Mesodermal cell (in vitro differentiated cells): ENCODE measurements around the gene TIAM2.

Experiments used
- H3K27ac ChIP-seq: 2 replicates; pipeline ENCODE4 v1.7.0; 2013; ENCODE audit warnings: mild to moderate bottlenecking, low read depth, low read length, moderate library complexity; ENCODE audit not compliant: severe bottlenecking
- H3K36me3 ChIP-seq: 2 replicates; pipeline ENCODE4 v1.7.1; 2013; ENCODE audit warnings: mild to moderate bottlenecking, low read length, moderate library complexity; ENCODE audit not compliant: control insufficient read depth, insufficient read depth
- H3K4me1 ChIP-seq: one replicate; pipeline ENCODE4 v1.7.1; 2013; ENCODE audit warnings: mild to moderate bottlenecking, low read length; ENCODE audit not compliant: insufficient read depth, control insufficient read depth, poor library complexity, severe bottlenecking
- H3K4me3 ChIP-seq: 2 replicates; pipeline ENCODE4 v1.7.0; 2013; ENCODE audit warnings: low read length, control low read depth, mild to moderate bottlenecking; ENCODE audit not compliant: insufficient read depth, poor library complexity, severe bottlenecking; ENCODE audit errors: extremely low read depth
- H3K9me3 ChIP-seq: 2 replicates; pipeline ENCODE4 v1.7.1; 2013; ENCODE audit warnings: mild to moderate bottlenecking, low read length, moderate library complexity; ENCODE audit not compliant: control insufficient read depth
- WGBS, 2 experiments: methylation state at CpG; one replicate each; pipeline ENCODE4 v1.1.5; 2013; ENCODE audit warnings: missing lambda C conversion rate in 2 of 2; ENCODE audit not compliant: insufficient coverage in 2 of 2; 5-methylcytosine and 5-hydroxymethylcytosine counted together

The TIAM2 gene

DNA sequence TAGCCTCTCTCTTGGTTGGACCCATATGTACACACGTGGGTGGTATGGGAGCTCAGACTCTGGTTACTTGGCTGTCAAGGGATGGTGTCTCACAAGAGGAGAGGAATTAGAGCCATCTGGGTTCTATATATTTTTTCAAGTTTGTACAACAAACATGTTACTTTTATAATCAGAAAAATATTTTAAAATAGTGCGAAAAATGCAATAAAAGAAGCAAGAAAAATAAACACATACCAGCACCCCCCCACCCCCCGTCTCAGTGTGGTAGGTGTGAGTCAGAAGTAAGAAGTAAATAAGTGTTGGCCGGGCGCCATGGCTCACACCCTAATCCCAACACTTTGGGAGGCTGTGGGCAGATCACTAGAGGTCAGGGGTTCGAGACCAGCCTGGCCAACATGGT lies 2.1 kb upstream of the TIAM2 start:
- 70 to 100% methylated on average over 1 of the region's 6 CpGs for WGBS, 2 experiments
- no peaks in the 10 kb centered on the region for H3K9me3 ChIP-seq
- H3K36me3 ChIP-seq: no peaks in the 10 kb centered on the region
- no peak overlapping the region for H3K4me3 ChIP-seq
- peaks cover 3% of the 10 kb centered on the region for H3K4me1 ChIP-seq
- no peak overlapping the region for H3K27ac ChIP-seq

DNA sequence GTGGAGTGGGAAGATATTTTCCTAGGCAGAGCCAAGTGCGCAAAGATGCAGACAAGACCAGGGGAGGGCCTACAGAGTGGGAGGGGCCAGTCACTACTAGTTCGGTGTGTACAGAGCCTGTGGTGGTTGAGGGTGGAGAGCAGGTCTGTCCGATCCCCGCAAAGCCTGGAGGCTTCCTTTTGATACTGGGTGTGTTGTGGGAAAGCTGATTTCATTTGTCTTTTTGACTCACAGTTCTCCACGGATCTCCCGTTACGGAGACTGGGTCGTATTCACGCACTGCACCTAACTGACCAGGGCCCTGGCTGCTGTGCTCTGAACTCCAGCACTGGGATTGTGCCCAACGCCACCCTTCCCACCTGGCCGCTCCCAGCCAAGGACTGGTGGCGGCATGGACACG lies 1.4 kb upstream of the TIAM2 start:
- Histone ChIP-seq H3K4me3 (no peak overlapping the region), H3K4me1 (peaks cover 3% of the 10 kb centered on the region), H3K27ac (no peak overlapping the region), H3K36me3 (no peaks in the 10 kb centered on the region), H3K9me3 (no peaks in the 10 kb centered on the region)
- 93 to 96% methylated on average over 12 to 13 of the region's 13 CpGs for WGBS, 2 experiments

DNA sequence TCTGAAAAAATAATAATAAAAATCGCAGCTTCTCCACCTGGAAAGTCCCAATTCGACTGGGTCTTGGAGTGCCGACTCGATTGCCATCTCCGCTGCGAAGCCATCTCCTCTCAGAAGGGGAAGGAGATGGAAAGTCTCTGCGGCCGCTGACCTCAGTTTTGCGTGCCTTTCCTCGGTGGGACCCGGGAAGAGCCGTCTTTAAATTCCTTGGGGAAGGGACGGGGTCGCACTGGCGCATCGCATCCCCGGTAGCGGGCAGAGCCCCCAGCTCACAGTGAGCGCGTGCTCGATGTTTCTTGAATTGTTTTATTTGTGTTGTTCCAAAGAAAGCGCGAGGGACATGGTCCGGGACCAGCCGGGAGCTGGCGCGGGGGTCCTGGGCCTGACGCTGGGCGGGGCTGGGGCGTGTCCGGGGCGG lies 270 bp upstream of the TIAM2 start:
- Histone ChIP-seq H3K4me1 (peaks cover 3% of the 10 kb centered on the region), H3K4me3 (peak overlapping the region; percentile 71), H3K36me3 (no peaks in the 10 kb centered on the region), H3K27ac (no peak overlapping the region), H3K9me3 (no peaks in the 10 kb centered on the region)
- WGBS, 2 experiments: 16 to 18% methylated on average over 22 to 25 of the region's 32 CpGs

DNA sequence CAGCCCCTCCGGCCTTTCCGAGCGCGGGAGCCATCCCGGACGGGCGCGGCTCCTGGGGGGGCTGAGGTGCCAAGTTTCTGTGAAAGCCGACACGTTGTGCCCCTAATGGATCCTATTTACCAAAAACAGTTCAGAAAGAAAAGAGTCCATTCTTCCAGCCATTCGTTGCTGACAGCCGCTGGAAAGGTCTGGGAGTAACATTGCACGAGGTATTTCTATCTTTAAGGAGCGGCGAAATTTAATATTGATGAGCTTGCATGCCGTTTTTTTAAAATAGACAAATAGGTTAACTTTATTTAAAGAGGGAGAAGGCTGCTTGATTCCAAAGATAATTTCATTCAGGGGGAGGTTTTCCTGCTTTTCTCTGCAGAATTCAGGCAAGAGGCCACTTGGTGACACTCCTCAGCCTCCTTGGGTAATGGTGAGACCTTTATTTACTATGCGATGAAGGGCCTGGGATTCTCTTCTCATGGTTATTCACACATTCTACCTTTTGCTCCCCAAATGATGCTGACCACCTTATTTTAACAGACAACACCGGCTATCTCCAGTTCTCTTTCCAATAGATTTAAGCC lies 988 bp downstream of the TIAM2 start:
- no peaks in the 10 kb centered on the region for H3K9me3 ChIP-seq
- 8 to 9% methylated on average over 13 to 17 of the region's 18 CpGs for WGBS, 2 experiments
- peak overlapping the region; percentile 71 for H3K4me3 ChIP-seq
- no peaks in the 10 kb centered on the region for H3K36me3 ChIP-seq
- H3K27ac ChIP-seq: no peak overlapping the region
- peaks cover 3% of the 10 kb centered on the region for H3K4me1 ChIP-seq

DNA sequence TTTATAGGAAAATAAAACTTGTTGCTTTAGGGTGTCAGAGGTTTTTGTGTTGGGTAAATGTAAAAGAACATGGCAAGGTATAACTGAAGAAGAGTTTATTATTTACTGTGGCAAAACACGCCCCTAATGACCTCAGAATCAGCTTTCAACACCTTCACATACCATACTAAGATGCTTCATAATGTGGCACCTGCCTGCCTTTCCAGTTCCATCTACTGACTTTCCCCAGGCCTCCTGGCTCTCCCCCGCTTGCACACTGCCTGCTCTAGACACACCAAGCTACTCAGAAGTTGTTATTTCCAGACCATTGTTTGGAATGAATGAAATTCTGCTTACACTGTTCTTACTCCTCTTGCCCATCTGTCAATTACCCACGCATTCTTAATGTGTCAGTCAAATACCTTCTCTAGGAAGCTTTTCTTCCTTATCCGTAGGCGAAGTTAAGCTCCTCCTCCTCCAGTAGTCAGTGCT lies 1.8 kb downstream of the TIAM2 start:
- no peak overlapping the region for H3K27ac ChIP-seq
- 69 to 72% methylated on average over 3 to 4 of the region's 5 CpGs for WGBS, 2 experiments

DNA sequence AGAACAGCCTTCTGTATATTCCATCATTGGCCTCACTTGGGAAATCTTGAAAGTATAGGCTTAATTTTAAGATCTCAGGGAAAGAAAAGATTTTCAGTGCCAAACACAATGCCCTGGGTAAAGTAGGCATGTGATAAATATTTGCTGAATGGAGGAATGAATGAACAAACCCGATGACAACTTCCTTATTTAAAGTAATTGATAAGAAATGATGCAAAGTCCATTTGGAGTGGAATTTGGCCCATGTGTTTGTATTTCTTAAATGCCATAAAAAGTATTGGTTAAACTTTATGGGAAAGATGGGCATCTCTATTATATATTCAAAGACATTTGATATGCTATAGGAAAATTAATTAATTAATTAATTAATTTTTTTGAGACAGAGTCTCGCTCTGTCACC lies 3.7 kb downstream of the TIAM2 start:
- no CpG with 5 or more reads among the region's 2 CpGs for WGBS, 2 experiments
- no peaks in the 10 kb centered on the region for H3K9me3 ChIP-seq
- no peak overlapping the region for H3K4me3 ChIP-seq
- no peak overlapping the region for H3K27ac ChIP-seq
- peaks cover 3% of the 10 kb centered on the region for H3K4me1 ChIP-seq
- no peaks in the 10 kb centered on the region for H3K36me3 ChIP-seq

More for the DNA sequence above, 1.8 kb downstream of the TIAM2 start:
- no peak overlapping the region for H3K4me3 ChIP-seq
- no peaks in the 10 kb centered on the region for H3K36me3 ChIP-seq
- H3K4me1 ChIP-seq: peaks cover 3% of the 10 kb centered on the region
- H3K9me3 ChIP-seq: no peaks in the 10 kb centered on the region

DNA sequence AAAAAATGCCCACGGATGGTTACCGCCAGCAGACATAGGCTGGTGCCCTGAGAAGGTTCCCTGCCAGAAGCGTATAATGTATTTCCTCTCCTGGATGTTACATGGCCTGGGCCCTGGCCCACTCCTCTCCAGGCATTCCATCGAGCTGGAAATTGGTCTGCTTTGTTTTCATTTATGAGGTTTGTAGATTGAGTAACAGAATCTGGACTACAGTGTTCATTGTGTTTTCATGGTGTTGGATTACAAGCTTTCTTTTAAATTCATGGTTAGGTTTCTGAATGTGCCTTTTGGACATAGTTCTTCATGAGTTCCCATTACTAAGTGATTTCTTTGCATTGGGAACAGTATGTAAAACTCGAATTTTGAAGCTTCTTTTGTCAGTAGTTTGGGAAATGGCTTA lies 6.4 kb downstream of the TIAM2 start:
- H3K9me3 ChIP-seq: no peaks in the 10 kb centered on the region
- H3K36me3 ChIP-seq: no peaks in the 10 kb centered on the region
- H3K27ac ChIP-seq: no peak overlapping the region
- H3K4me1 ChIP-seq: peaks cover 3% of the 10 kb centered on the region
- 87 to 100% methylated on average over 4 of the region's 5 CpGs for WGBS, 2 experiments
- no peak overlapping the region for H3K4me3 ChIP-seq

DNA sequence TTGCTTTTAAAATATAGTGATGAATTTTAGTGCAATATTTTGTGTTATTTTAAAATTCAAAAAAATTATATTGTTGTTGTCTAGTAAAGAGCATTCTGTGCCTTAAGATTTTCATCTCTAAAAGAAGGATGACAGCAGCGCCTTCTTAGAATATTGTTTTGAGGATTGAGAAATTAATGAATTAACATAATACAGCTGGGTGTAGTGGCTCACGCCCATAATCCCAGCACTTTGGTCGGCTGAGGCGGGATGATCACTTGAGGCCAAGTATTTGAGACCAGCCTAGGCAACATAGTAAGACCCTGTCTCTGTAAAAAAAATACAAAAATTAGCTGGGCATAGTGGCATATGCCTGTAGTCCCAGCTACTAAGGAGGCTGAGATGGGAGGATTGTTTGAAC lies 6.8 kb downstream of the TIAM2 start:
- Histone ChIP-seq H3K36me3 (no peaks in the 10 kb centered on the region), H3K9me3 (no peaks in the 10 kb centered on the region), H3K4me1 (peaks cover 3% of the 10 kb centered on the region), H3K4me3 (no peak overlapping the region), H3K27ac (no peak overlapping the region)
- WGBS, 2 experiments: 75 to 83% methylated on average over 3 of the region's 4 CpGs

DNA sequence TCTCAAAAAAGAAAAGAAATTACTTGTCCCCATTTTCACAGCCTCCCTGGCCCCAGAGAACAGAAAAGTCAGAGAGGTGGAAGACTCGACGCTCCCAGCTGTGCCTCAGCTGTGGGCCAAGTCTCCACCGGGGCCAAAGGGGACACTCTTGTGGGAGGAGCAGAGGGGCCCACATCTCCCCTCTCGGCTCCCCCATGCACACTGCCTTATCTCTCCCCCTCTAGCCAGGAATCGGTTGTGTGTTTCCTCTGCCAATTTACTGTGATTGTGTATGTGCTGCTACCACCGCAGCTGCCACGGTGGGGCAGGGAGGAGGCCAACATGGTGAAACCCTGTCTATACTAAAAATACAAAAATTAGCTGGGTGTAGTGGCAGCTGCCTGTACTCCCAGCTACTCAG lies 8.4 kb downstream of the TIAM2 start:
- H3K4me1 ChIP-seq: no peaks in the 10 kb centered on the region
- no peaks in the 10 kb centered on the region for H3K36me3 ChIP-seq
- H3K9me3 ChIP-seq: no peaks in the 10 kb centered on the region
- no peak overlapping the region for H3K27ac ChIP-seq
- WGBS, 2 experiments: 74% methylated on average over 3 of the region's 7 CpGs; no CpG with 5 or more reads in 1 of the 2 experiments
- H3K4me3 ChIP-seq: no peak overlapping the region

DNA sequence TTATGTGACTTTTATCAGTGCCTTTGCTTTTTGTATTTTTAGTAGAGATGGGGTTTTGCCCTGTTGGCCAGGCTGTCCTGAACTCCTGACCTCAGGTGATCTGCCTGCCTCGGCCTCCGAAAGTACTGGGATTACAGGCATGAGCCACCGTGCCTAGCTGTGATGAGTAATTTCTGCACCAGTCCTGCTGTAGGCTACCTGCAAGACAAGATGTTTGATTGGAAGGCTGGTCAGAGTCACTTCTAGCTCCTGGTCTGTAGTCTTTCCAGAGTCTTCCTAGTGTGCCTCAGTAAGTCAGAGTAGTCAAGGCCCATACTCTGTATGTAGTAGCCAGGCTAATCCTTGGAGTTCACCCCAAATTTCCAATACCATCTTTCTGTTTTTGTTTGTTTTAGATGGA lies 8.9 kb downstream of the TIAM2 start:
- 54 to 60% methylated on average over 3 of the region's 3 CpGs for WGBS, 2 experiments
- Histone ChIP-seq H3K36me3 (no peaks in the 10 kb centered on the region), H3K4me3 (no peak overlapping the region), H3K4me1 (no peaks in the 10 kb centered on the region), H3K9me3 (no peaks in the 10 kb centered on the region), H3K27ac (no peak overlapping the region)

DNA sequence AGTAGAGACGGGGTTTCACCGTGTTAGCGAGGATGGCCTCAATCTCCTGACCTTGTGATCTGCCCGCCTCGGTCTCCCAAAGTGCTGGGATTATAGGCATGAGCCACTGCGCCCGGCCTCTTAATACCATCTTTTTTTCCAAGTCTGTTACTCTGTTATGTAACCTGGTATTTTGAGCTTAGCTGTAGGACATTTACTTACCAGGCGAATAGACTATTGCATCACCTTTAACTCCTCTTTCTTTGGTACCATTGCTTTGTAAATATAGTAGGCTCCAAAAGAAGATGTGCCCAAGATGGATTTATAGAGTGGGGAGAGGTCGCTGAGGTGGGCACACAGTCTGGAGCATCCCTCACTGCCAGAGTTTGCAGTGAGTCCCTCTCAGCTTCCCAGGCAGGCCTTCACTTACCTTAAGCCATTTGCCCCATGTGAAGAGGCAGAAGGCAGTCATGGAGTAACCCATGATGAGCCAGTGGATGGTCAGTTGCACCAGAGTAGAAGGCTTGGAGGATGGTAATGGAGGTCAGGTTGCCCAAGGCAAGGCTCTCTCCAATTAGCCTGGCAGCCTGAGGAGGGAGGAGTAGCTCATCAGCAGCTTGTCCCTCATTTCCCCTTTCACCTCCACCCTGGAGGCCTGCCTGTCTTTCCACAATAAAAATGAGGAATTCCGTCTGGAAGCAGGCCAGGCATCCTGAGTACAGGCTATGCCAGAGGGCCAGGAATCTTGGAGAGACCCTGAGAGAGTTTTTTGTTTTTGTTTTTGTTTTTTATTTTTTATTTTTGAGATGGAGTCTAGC lies 9.7 kb downstream of the TIAM2 start:
- H3K9me3 ChIP-seq: no peaks in the 10 kb centered on the region
- no peaks in the 10 kb centered on the region for H3K36me3 ChIP-seq
- 89 to 100% methylated on average over 5 to 6 of the region's 10 CpGs for WGBS, 2 experiments
- H3K27ac ChIP-seq: no peak overlapping the region
- H3K4me3 ChIP-seq: no peak overlapping the region
- H3K4me1 ChIP-seq: no peaks in the 10 kb centered on the region
